Uterus (tissue), 4 donors: ENCODE measurements around the gene ASB11. TPM values are rescaled to one million over a fixed set of nuclear protein-coding genes. Genes with fewer than 3 reads are reported as not detected.

Experiments
- DNase-seq, 2 donors: peaks; one replicate each; pipeline ENCODE4 v3.0.0-alpha.2; 2019 to 2020
- H3K27ac ChIP-seq, 2 donors: fragments of 200-600 bp; sonication (generic); 1 replicate in 1 of 2; 2 replicates in 1 of 2; pipeline ENCODE4 v1.5.1; 2016 to 2018
- H3K27me3 ChIP-seq, 2 donors: fragments of 200-600 bp; sonication (generic); one replicate each; pipeline ENCODE4 v1.5.1; 2018 to 2019; ENCODE audit warnings: control low read depth in 1 of 2
- H3K36me3 ChIP-seq, 2 donors: fragments of 200-600 bp; sonication (generic); one replicate each; pipeline ENCODE4 v1.5.1; 2019; ENCODE audit warnings: control low read depth in 1 of 2
- H3K4me1 ChIP-seq, 2 donors: fragments of 200-600 bp; sonication (generic); one replicate each; pipeline ENCODE4 v1.5.1; 2018 to 2019; ENCODE audit warnings: control low read depth in 1 of 2
- H3K4me3 ChIP-seq, 2 donors: fragments of 200-600 bp; sonication (generic); 1 replicate in 1 of 2; 2 replicates in 1 of 2; pipeline ENCODE4 v1.5.1; 2018 to 2019; ENCODE audit warnings: mild to moderate bottlenecking in 1 of 2
- H3K9me3 ChIP-seq, 2 donors: fragments of 200-600 bp; sonication (generic); one replicate each; pipeline ENCODE4 v1.5.1; 2019; ENCODE audit warnings: control low read depth in 1 of 2
- POLR2A ChIP-seq, 2 donors: fragments of 450-650 bp; IDR thresholded peaks; one replicate each; pipeline ENCODE4 v1.6.1; 2016; ENCODE audit warnings: antibody characterized with exemption in 2 of 2, mild to moderate bottlenecking in 1 of 2, moderate library complexity in 1 of 2
- intact Hi-C: fragments of 100-400 bp; cut with DNase I; formaldehyde crosslinking; loops from one replicate; pipeline ENCODE4 v1.15.1; 2023; ENCODE audit warnings: low total_unique reads
- total RNA-seq, 4 donors: library from RNA; depleted of rRNA in 3 of 4; stranded (reverse); fragments of >200 nt in 3 of 4; gene quantifications; one replicate each; pipeline versions ENCODE4 v1.1.0 to v1.2.4, GENCODE V29; 2014 to 2023
- TF ChIP-seq, protein P1 (sequence below), 4 experiments: fragments of 200-600 bp in 2 of 4; fragments of 450-650 bp in 2 of 4; sonication (generic) in 2 of 4; IDR thresholded peaks; one replicate each; pipeline ENCODE4 v1.5.1; 2016 to 2019; ENCODE audit warnings: antibody characterized with exemption in 4 of 4, mild to moderate bottlenecking in 2 of 4, moderate library complexity in 1 of 4
- donor health status: DM: yes; HTN: yes; CAD: no.

Gene ASB11
- total RNA-seq, 4 donors from 2014 or later, result 0.30 to 0.88 TPM; not detected in 2

GRCh38 chrX:15349046-15349445 lies 33.6 kb upstream of the ASB11 start:
- no peaks in the 10 kb centered on the region for H3K4me1 ChIP-seq
- H3K27ac ChIP-seq, result no peak overlapping the region
- no peaks in the 10 kb centered on the region for H3K9me3 ChIP-seq
- H3K36me3 ChIP-seq, result no peaks in the 10 kb centered on the region
- no peak for TF ChIP-seq POLR2A (IDR thresholded peaks at IDR 0.05)
- TF ChIP-seq, protein P1, sequence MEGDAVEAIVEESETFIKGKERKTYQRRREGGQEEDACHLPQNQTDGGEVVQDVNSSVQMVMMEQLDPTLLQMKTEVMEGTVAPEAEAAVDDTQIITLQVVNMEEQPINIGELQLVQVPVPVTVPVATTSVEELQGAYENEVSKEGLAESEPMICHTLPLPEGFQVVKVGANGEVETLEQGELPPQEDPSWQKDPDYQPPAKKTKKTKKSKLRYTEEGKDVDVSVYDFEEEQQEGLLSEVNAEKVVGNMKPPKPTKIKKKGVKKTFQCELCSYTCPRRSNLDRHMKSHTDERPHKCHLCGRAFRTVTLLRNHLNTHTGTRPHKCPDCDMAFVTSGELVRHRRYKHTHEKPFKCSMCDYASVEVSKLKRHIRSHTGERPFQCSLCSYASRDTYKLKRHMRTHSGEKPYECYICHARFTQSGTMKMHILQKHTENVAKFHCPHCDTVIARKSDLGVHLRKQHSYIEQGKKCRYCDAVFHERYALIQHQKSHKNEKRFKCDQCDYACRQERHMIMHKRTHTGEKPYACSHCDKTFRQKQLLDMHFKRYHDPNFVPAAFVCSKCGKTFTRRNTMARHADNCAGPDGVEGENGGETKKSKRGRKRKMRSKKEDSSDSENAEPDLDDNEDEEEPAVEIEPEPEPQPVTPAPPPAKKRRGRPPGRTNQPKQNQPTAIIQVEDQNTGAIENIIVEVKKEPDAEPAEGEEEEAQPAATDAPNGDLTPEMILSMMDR (IDR thresholded peaks at IDR 0.05), result peak; percentile 45 to 66 (median 55)
- DNase-seq, result peak in 1 of 2 donors; percentile 52
- no peaks in the 10 kb centered on the region for H3K27me3 ChIP-seq
- intact Hi-C loops, result loop anchor here (10.0 kb wide), 1 partner anchor 116 kb away; no protein-coding TSS in a partner anchor
- H3K4me3 ChIP-seq, result no peak overlapping the region

- H3K4me1 ChIP-seq, result no peaks in the 10 kb centered on the region
- H3K4me3 ChIP-seq, result no peak overlapping the region
- no peak for DNase-seq
- intact Hi-C loops, result loop anchor here (10.0 kb wide), 1 partner anchor 119 kb away; no protein-coding TSS in a partner anchor
- H3K9me3 ChIP-seq, result no peaks in the 10 kb centered on the region
- H3K27me3 ChIP-seq, result no peaks in the 10 kb centered on the region
- no peaks in the 10 kb centered on the region for H3K36me3 ChIP-seq
- no peak overlapping the region for H3K27ac ChIP-seq
- no peak for TF ChIP-seq POLR2A (IDR thresholded peaks at IDR 0.05)
- TF ChIP-seq, protein P1 (IDR thresholded peaks at IDR 0.05), result no peak
These were observed 30.5 kb upstream of the ASB11 start for GRCh38 chrX:15345976-15346375.

DNA sequence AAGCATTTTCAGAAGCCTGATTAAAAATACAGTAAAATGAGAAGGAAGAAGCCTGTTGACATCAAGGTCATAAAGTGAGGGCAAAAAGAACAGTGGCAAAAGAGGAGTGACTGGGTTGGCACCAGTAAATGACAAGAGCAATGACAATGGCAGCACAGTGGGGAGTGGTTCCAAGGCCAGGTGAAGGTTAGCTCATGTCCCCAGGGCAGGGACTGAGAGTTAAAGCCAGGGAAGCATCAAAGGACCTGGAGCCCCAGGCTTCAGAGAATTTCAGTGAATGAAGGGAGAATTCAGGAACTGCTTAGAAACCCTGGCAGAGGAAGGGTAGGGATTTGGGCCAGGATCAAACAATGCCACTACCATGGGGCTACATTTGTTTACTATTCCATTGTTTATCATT lies 28.7 kb upstream of the ASB11 start:
- intact Hi-C loops, result loop anchor here (10.0 kb wide), 1 partner anchor 121 kb away; no protein-coding TSS in a partner anchor
- no peaks in the 10 kb centered on the region for H3K36me3 ChIP-seq
- no peak overlapping the region for H3K27ac ChIP-seq
- no peaks in the 10 kb centered on the region for H3K9me3 ChIP-seq
- no peak for TF ChIP-seq POLR2A (IDR thresholded peaks at IDR 0.05)
- TF ChIP-seq, protein P1 (IDR thresholded peaks at IDR 0.05), result no peak
- no peaks in the 10 kb centered on the region for H3K4me1 ChIP-seq
- H3K4me3 ChIP-seq, result no peak overlapping the region
- H3K27me3 ChIP-seq, result no peaks in the 10 kb centered on the region
- no peak for DNase-seq

DNA sequence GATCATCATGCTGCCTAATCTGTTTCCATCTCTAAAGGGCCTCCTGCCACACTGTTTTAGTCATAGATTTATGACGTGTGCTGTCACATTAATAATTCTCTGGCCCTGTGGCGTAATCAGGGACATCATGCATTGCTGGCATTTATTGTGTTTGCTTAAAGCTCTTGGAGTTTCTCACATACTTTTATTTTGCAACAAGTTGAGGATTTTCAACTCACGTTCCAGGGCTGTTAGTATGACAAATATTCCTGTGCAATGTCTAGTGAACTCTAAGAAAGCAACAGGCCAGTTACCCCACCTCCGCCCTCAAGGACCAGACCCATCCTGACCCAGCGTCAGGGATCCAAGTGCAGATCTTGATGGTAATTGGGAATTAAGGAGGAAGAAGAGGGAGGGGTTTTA lies 27.6 kb upstream of the ASB11 start:
- Histone ChIP-seq H3K4me1 (no peaks in the 10 kb centered on the region), H3K4me3 (no peak overlapping the region), H3K27ac (no peak overlapping the region), H3K27me3 (no peaks in the 10 kb centered on the region), H3K9me3 (no peaks in the 10 kb centered on the region), H3K36me3 (no peaks in the 10 kb centered on the region)
- no peak for DNase-seq
- TF ChIP-seq, protein P1 (IDR thresholded peaks at IDR 0.05), result no peak
- no peak for TF ChIP-seq POLR2A (IDR thresholded peaks at IDR 0.05)
- intact Hi-C loops, result loop anchor here (10.0 kb wide), 1 partner anchor 122 kb away; no protein-coding TSS in a partner anchor

DNA sequence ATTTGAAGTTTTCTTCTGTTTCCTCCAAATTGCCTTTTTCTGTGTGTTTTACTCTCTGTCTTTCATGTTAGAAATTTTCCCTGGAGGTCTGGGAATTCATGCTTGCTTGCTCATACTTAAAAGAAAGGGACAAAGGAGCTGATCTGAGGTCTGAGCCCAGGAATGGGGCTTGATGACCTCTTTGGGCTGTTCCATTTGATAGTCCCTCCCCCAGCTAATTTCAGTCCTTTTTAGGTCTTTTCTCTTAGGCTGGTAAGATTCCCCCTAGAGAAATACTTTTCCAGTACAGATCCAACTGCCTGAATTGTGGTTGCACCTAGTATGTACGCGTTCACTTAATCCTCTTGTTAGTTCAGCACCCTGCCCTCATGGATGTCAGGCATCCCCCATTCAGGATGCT lies 25.4 kb upstream of the ASB11 start:
- intact Hi-C loops, result loop anchor here (10.0 kb wide), 1 partner anchor 124 kb away; no protein-coding TSS in a partner anchor

More for the DNA sequence above, 25.4 kb upstream of the ASB11 start:
- DNase-seq, result no peak
- TF ChIP-seq, protein P1 (IDR thresholded peaks at IDR 0.05), result no peak
- TF ChIP-seq POLR2A (IDR thresholded peaks at IDR 0.05), result no peak
- no peaks in the 10 kb centered on the region for H3K9me3 ChIP-seq
- no peaks in the 10 kb centered on the region for H3K4me1 ChIP-seq
- no peaks in the 10 kb centered on the region for H3K36me3 ChIP-seq
- no peak overlapping the region for H3K4me3 ChIP-seq
- H3K27ac ChIP-seq, result no peak overlapping the region
- H3K27me3 ChIP-seq, result no peaks in the 10 kb centered on the region
